H9 (cell line): ENCODE measurements around the gene BRD7. TPM values are rescaled to one million over a fixed set of nuclear protein-coding genes. Genes with fewer than 3 reads are reported as not detected.
A peak's percentile ranks its signal among the peaks of the same experiment; 100 is the strongest.

Experiments
- DNase-seq: peaks from one replicate; pipeline ENCODE4 v3.0.0-alpha.2; 2017
- H2AFZ ChIP-seq: one replicate; pipeline ENCODE4 v1.6.1; 2013; ENCODE audit warnings: mild to moderate bottlenecking, low read length, control low read depth, moderate library complexity
- H2AK5ac ChIP-seq: 2 replicates; pipeline ENCODE4 v1.6.1; 2013; ENCODE audit warnings: low read length, control low read depth, mixed read lengths; ENCODE audit not compliant: insufficient read length
- H2BK120ac ChIP-seq: one replicate; pipeline ENCODE4 v1.6.1; 2013; ENCODE audit warnings: low read depth, mild to moderate bottlenecking, low read length, control low read depth, inconsistent platforms; ENCODE audit not compliant: poor library complexity, severe bottlenecking
- H2BK12ac ChIP-seq: 2 replicates; pipeline ENCODE4 v1.6.1; 2013; ENCODE audit warnings: low read length, control low read depth, mixed read lengths, low read depth; ENCODE audit not compliant: insufficient read length
- H2BK15ac ChIP-seq: 2 replicates; pipeline ENCODE4 v1.6.1; 2013; ENCODE audit warnings: low read depth, low read length, control low read depth
- H2BK20ac ChIP-seq: one replicate; pipeline ENCODE4 v1.6.1; 2013; ENCODE audit warnings: low read depth, mild to moderate bottlenecking, low read length, control low read depth, inconsistent platforms; ENCODE audit not compliant: poor library complexity, severe bottlenecking
- H2BK5ac ChIP-seq: 2 replicates; pipeline ENCODE4 v1.6.1; 2013; ENCODE audit warnings: low read length, control low read depth, mixed read lengths; ENCODE audit not compliant: insufficient read length
- H3K14ac ChIP-seq: 2 replicates; pipeline ENCODE4 v1.6.1; 2013; ENCODE audit warnings: low read length, control low read depth; ENCODE audit not compliant: insufficient read depth
- H3K18ac ChIP-seq: 2 replicates; pipeline ENCODE4 v1.6.1; 2013; ENCODE audit warnings: low read depth, mild to moderate bottlenecking, mixed read lengths, low read length, control low read depth; ENCODE audit not compliant: insufficient read length
- H3K23ac ChIP-seq: 2 replicates; pipeline ENCODE4 v1.6.1; 2013; ENCODE audit warnings: low read length, control low read depth, mixed read lengths, low read depth; ENCODE audit not compliant: insufficient read length
- H3K23me2 ChIP-seq: 2 replicates; pipeline ENCODE4 v1.6.1; 2013; ENCODE audit warnings: low read depth, mild to moderate bottlenecking, mixed read lengths, low read length, control low read depth; ENCODE audit not compliant: insufficient read length, poor library complexity, severe bottlenecking
- H3K27ac ChIP-seq: 2 replicates; pipeline ENCODE4 v1.5.1; 2013; ENCODE audit warnings: low read length, control low read depth, mixed read lengths, low read depth; ENCODE audit not compliant: insufficient read length
- H3K27me3 ChIP-seq: 2 replicates; pipeline ENCODE4 v1.6.1; 2013; ENCODE audit warnings: low read length, control low read depth, inconsistent platforms; ENCODE audit not compliant: insufficient read depth
- H3K4ac ChIP-seq: 2 replicates; pipeline ENCODE4 v1.6.1; 2013; ENCODE audit warnings: low read depth, mild to moderate bottlenecking, control low read depth, inconsistent platforms, low read length, moderate library complexity
- H3K4me1 ChIP-seq: 2 replicates; pipeline ENCODE4 v1.6.1; 2013; ENCODE audit warnings: low read length, control low read depth, inconsistent platforms; ENCODE audit not compliant: insufficient read depth
- H3K4me2 ChIP-seq: 2 replicates; pipeline ENCODE4 v1.6.1; 2013; ENCODE audit warnings: low read length, control low read depth, mixed read lengths; ENCODE audit not compliant: insufficient read length, insufficient read depth
- H3K56ac ChIP-seq: 2 replicates; pipeline ENCODE4 v1.6.1; 2013; ENCODE audit warnings: low read depth, mild to moderate bottlenecking, mixed read lengths, low read length, control low read depth; ENCODE audit not compliant: insufficient read length
- H3K79me1 ChIP-seq: 2 replicates; pipeline ENCODE4 v1.6.1; 2013; ENCODE audit warnings: low read depth, mild to moderate bottlenecking, moderate library complexity, low read length, control low read depth, inconsistent platforms; ENCODE audit not compliant: insufficient read depth, poor library complexity, severe bottlenecking
- H3K79me2 ChIP-seq: 2 replicates; pipeline ENCODE4 v1.6.1; 2013; ENCODE audit warnings: low read length, control low read depth, inconsistent platforms; ENCODE audit not compliant: insufficient read depth
- H3K9ac ChIP-seq: 2 replicates; pipeline ENCODE4 v1.6.1; 2013; ENCODE audit warnings: low read length, control low read depth, mixed read lengths; ENCODE audit not compliant: insufficient read length; ENCODE audit errors: extremely low read depth
- H3K9me3 ChIP-seq: one replicate; pipeline ENCODE4 v1.6.1; 2013; ENCODE audit warnings: low read depth, low read length, inconsistent platforms; ENCODE audit not compliant: control insufficient read depth
- H3T11ph ChIP-seq: one replicate; pipeline ENCODE4 v1.6.1; 2013; ENCODE audit warnings: mild to moderate bottlenecking, low read length, control low read depth, inconsistent platforms
- H4K20me1 ChIP-seq: one replicate; pipeline ENCODE4 v1.6.1; 2013; ENCODE audit not compliant: control insufficient read depth, insufficient read length, insufficient read depth
- H4K5ac ChIP-seq: 2 replicates; pipeline ENCODE4 v1.6.1; 2013; ENCODE audit warnings: low read depth, mild to moderate bottlenecking, mixed read lengths, low read length, control low read depth; ENCODE audit not compliant: insufficient read length
- H4K8ac ChIP-seq: replicated peaks from 2 replicates; pipeline ENCODE4 v1.6.1; 2013; ENCODE audit warnings: low read length, control low read depth, mixed read lengths, low read depth; ENCODE audit not compliant: insufficient read length
- H4K91ac ChIP-seq: 2 replicates; pipeline ENCODE4 v1.6.1; 2013; ENCODE audit warnings: low read depth, mild to moderate bottlenecking, moderate library complexity, mixed read lengths, low read length, control low read depth; ENCODE audit not compliant: insufficient read length
- H3K27ac Mint-ChIP-seq, 3 experiments: 2 replicates in 2 of 3; 3 replicates in 1 of 3; pipeline ENCODE4 v1.8.0; 2020 to 2021; ENCODE audit warnings: mixed read lengths in 3 of 3, mild to moderate bottlenecking in 1 of 3, moderate library complexity in 1 of 3
- H3K27me3 Mint-ChIP-seq: 2 replicates; pipeline ENCODE4 v1.8.0; 2021; ENCODE audit warnings: low read depth, mild to moderate bottlenecking, moderate library complexity, mixed read lengths
- H3K36me3 Mint-ChIP-seq, 3 experiments: 2 replicates in 2 of 3; 3 replicates in 1 of 3; pipeline ENCODE4 v1.8.0; 2020 to 2021; ENCODE audit warnings: low read depth in 3 of 3, mixed read lengths in 3 of 3; ENCODE audit not compliant: insufficient read depth in 1 of 3
- H3K4me1 Mint-ChIP-seq, 2 experiments: 2 replicates each; pipeline ENCODE4 v1.8.0; 2020; ENCODE audit warnings: mixed read lengths in 2 of 2
- H3K4me3 Mint-ChIP-seq, 2 experiments: 2 replicates in 1 of 2; 3 replicates in 1 of 2; pipeline ENCODE4 v1.8.0; 2020 to 2021; ENCODE audit warnings: mild to moderate bottlenecking in 2 of 2, mixed read lengths in 2 of 2, moderate library complexity in 1 of 2
- H3K9me3 Mint-ChIP-seq, 2 experiments: 2 replicates in 1 of 2; 3 replicates in 1 of 2; pipeline ENCODE4 v1.8.0; 2020; ENCODE audit warnings: mild to moderate bottlenecking in 2 of 2, mixed read lengths in 2 of 2, moderate library complexity in 1 of 2
- CTCF ChIP-seq: fragments of 200-600 bp; sonication (generic); conservative IDR thresholded peaks from 3 replicates; pipeline ENCODE4 v1.8.0; 2021; ENCODE audit warnings: antibody characterized with exemption, mild to moderate bottlenecking
- WGBS: extraction: QIAGEN DNeasy Blood & Tissue Kit; methylation state at CpG from one replicate; pipeline ENCODE4 v1.1.7; 2013; ENCODE audit warnings: missing lambda C conversion rate, low lambda C conversion rate, mixed read lengths; ENCODE audit not compliant: insufficient read length; ENCODE audit errors: extremely low coverage; 5-methylcytosine and 5-hydroxymethylcytosine counted together
- total RNA-seq: library from RNA; stranded (reverse); gene quantifications from 2 replicates; pipeline ENCODE4 v1.2.1, GENCODE V29; 2021

BRD7 gene
- total RNA-seq, 1 experiment from 2014 or later, result 112 TPM

GRCh38 chr16:50360779-50361178 lies 8.0 kb downstream of the BRD7 start:
- Histone ChIP-seq H3K4me1 (no peaks in the 10 kb centered on the region), H3K23me2 (no peaks in the 10 kb centered on the region), H3K4ac (no peak overlapping the region), H3K79me1 (no peaks in the 10 kb centered on the region), H3K56ac (no peak overlapping the region), H2BK5ac (no peak overlapping the region), H2AK5ac (no peak overlapping the region), H4K8ac (no peak overlapping the region), H3K14ac (no peak overlapping the region), H3K27me3 (no peaks in the 10 kb centered on the region), H2BK15ac (no peak overlapping the region), H3K4me2 (no peak overlapping the region), H2BK12ac (no peak overlapping the region), H2AFZ (no peak overlapping the region), H3K79me2 (no peaks in the 10 kb centered on the region; the same call in 1 of the 2 replicates), H3K9me3 (no peaks in the 10 kb centered on the region), H3K18ac (no peak overlapping the region), H3K27ac (no peak overlapping the region), H4K20me1 (no peaks in the 10 kb centered on the region), H3T11ph (no peak overlapping the region), H2BK120ac (no peak overlapping the region), H3K9ac (no peak overlapping the region), H4K91ac (no peak overlapping the region), H2BK20ac (no peak overlapping the region), H4K5ac (no peak overlapping the region), H3K23ac (no peak overlapping the region)
- H3K27me3 Mint-ChIP-seq, result no peaks in the 10 kb centered on the region
- no CpG with 5 or more reads among the region's 3 CpGs for WGBS
- DNase-seq, result no peak
- TF ChIP-seq CTCF, result no peak
- peaks cover 24 to 64% (median 42%) of the 10 kb centered on the region in 3 experiments; a peak in 6 of 7 replicates for H3K36me3 Mint-ChIP-seq
- H3K27ac Mint-ChIP-seq, result 0 out of 7 replicates have a peak overlapping the region, but pooled peaks of 1 of the 3 experiments have one; percentile 41
- peaks cover 7 to 11% of the 10 kb centered on the region in 2 experiments for H3K4me1 Mint-ChIP-seq
- no peaks in the 10 kb centered on the region for H3K9me3 Mint-ChIP-seq
- H3K4me3 Mint-ChIP-seq, result no peak overlapping the region
